ENCODE results near the gene CADPS.

GRCh38 chr3:62534326-62534725, 340.9 kb downstream of the CADPS start:
- TF ChIP-seq EZH2phosphoT487 (IDR thresholded peaks at IDR 0.05; ENCODE audit: borderline replicate concordance) (no peak), CTCF (conservative IDR thresholded peaks at IDR 0.05; ENCODE audit: low read length) (no peak)

Measured in Loucy (cell line).